ENCODE data around the gene FOXP1. TPM values are rescaled to one million over a fixed set of nuclear protein-coding genes. Genes with fewer than 3 reads are reported as not detected.

Gene FOXP1
- polyA plus RNA-seq, 1 donor (not counting 4 experiments of a cell fraction or from before 2014, with no cell fraction given) = 14.6 TPM

DNA sequence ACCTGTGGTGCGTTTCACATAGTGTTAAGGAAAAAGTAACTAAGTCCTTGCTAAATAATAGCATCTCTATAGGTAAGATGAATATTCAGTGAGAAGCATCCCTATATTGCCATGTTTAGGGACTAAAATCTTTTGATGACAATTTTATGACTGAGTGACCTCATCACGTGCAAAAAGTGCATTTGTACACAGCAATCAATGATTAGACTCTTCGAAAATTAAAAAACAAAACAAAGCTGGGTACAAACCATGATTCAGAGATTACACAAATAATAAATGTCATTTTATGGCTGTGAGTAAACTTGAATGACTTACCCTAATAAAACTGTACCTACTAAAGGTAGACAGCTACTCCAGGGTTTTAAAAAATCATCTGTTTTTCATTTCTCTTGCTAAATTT, 505.3 kb downstream of the FOXP1 start:
- no peaks in the 10 kb centered on the region for H4K20me1 ChIP-seq (ENCODE audit: control insufficient read depth, extremely low read depth, insufficient read depth, low read length)
- H3K4me3 ChIP-seq (ENCODE audit: control insufficient read depth in 2 of 3, extremely low read depth in 1 of 3, insufficient read depth in 2 of 3, low read depth in 1 of 3, low read length in 3 of 3) = no peak overlapping the region
- dilution Hi-C loops (cut with MboI; ENCODE audit: extremely low pct_ligation_motif_present, low sequenced_read_pairs) = no loop called here
- H3K79me2 ChIP-seq (ENCODE audit: control insufficient read depth, insufficient read depth, low read length) = no peaks in the 10 kb centered on the region
- H3K9me3 ChIP-seq (ENCODE audit: control insufficient read depth, low read depth, low read length) = no peaks in the 10 kb centered on the region
- no peak overlapping the region for H3K9ac ChIP-seq (ENCODE audit: control insufficient read depth, extremely low read depth, insufficient read depth, low read length)
- no peak for TF ChIP-seq EZH2 (IDR thresholded peaks at IDR 0.05; ENCODE audit: low read length)
- TF ChIP-seq, protein P1, sequence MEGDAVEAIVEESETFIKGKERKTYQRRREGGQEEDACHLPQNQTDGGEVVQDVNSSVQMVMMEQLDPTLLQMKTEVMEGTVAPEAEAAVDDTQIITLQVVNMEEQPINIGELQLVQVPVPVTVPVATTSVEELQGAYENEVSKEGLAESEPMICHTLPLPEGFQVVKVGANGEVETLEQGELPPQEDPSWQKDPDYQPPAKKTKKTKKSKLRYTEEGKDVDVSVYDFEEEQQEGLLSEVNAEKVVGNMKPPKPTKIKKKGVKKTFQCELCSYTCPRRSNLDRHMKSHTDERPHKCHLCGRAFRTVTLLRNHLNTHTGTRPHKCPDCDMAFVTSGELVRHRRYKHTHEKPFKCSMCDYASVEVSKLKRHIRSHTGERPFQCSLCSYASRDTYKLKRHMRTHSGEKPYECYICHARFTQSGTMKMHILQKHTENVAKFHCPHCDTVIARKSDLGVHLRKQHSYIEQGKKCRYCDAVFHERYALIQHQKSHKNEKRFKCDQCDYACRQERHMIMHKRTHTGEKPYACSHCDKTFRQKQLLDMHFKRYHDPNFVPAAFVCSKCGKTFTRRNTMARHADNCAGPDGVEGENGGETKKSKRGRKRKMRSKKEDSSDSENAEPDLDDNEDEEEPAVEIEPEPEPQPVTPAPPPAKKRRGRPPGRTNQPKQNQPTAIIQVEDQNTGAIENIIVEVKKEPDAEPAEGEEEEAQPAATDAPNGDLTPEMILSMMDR (optimal IDR thresholded peaks at IDR 0.05 in 1 of 3, IDR thresholded peaks at IDR 0.05 in 1 of 3, conservative IDR thresholded peaks at IDR 0.05 in 1 of 3; ENCODE audit: extremely low read depth in 1 of 3, insufficient read depth in 2 of 3, low read length in 3 of 3) = no peak
- H3K9me1 ChIP-seq (ENCODE audit: control insufficient read depth, extremely low read depth, insufficient read depth, low read length) = no peaks in the 10 kb centered on the region
- H3K27ac ChIP-seq (ENCODE audit: control insufficient read depth, insufficient read depth, low read length) = no peak overlapping the region
- no peak overlapping the region for H2AFZ ChIP-seq (ENCODE audit: control insufficient read depth, low read length)
- no peak for DNase-seq (ENCODE audit: low read depth, low spot score)
- no peak overlapping the region for H3K4me2 ChIP-seq (ENCODE audit: control insufficient read depth, extremely low read depth, insufficient read depth, low read depth, low read length)
- H3K4me1 ChIP-seq (ENCODE audit: control insufficient read depth, extremely low read depth, insufficient read depth, low read length) = no peaks in the 10 kb centered on the region
- H3K27me3 ChIP-seq (ENCODE audit: control insufficient read depth, extremely low read depth, insufficient read depth, low read length) = no peaks in the 10 kb centered on the region
- no peaks in the 10 kb centered on the region for H3K36me3 ChIP-seq (ENCODE audit: control insufficient read depth in 2 of 2, extremely low read depth in 1 of 2, insufficient read depth in 2 of 2, low read length in 2 of 2)
- FAIRE-seq = peak; percentile 53

DNA sequence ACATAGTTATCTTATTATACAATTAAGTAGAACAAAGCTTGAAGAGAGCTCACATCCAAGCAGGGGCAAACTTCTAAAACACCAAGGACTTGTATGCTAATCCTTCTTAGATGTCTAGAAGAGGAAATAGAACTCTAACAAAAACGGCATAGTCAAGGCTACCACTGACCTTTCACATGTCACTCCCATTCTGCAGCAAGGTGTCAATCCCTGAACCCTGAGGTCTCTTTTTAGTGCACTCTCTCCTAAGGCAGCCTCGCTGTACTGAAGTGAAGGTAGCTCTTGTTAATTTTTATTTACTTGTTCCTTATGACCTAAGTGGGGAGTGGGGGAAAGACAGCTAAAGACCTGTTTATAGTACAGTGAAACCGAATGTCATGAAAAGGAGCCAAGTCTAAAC, 506.5 kb downstream of the FOXP1 start:
- H3K9me1 ChIP-seq (ENCODE audit: control insufficient read depth, extremely low read depth, insufficient read depth, low read length) = no peaks in the 10 kb centered on the region
- H3K36me3 ChIP-seq (ENCODE audit: control insufficient read depth in 2 of 2, extremely low read depth in 1 of 2, insufficient read depth in 2 of 2, low read length in 2 of 2) = no peaks in the 10 kb centered on the region
- H2AFZ ChIP-seq (ENCODE audit: control insufficient read depth, low read length) = no peak overlapping the region
- no peak for DNase-seq (ENCODE audit: low read depth, low spot score)
- H3K4me1 ChIP-seq (ENCODE audit: control insufficient read depth, extremely low read depth, insufficient read depth, low read length) = no peaks in the 10 kb centered on the region
- no peaks in the 10 kb centered on the region for H3K9me3 ChIP-seq (ENCODE audit: control insufficient read depth, low read depth, low read length)
- dilution Hi-C loops (cut with MboI; ENCODE audit: extremely low pct_ligation_motif_present, low sequenced_read_pairs) = no loop called here
- H3K27me3 ChIP-seq (ENCODE audit: control insufficient read depth, extremely low read depth, insufficient read depth, low read length) = no peaks in the 10 kb centered on the region
- no peak overlapping the region for H3K9ac ChIP-seq (ENCODE audit: control insufficient read depth, extremely low read depth, insufficient read depth, low read length)
- no peak for FAIRE-seq
- H3K4me3 ChIP-seq (ENCODE audit: control insufficient read depth in 2 of 3, extremely low read depth in 1 of 3, insufficient read depth in 2 of 3, low read depth in 1 of 3, low read length in 3 of 3) = no peak overlapping the region
- TF ChIP-seq, protein P1 (optimal IDR thresholded peaks at IDR 0.05 in 1 of 3, IDR thresholded peaks at IDR 0.05 in 1 of 3, conservative IDR thresholded peaks at IDR 0.05 in 1 of 3; ENCODE audit: extremely low read depth in 1 of 3, insufficient read depth in 2 of 3, low read length in 3 of 3) = no peak
- no peak for TF ChIP-seq EZH2 (IDR thresholded peaks at IDR 0.05; ENCODE audit: low read length)
- H3K27ac ChIP-seq (ENCODE audit: control insufficient read depth, insufficient read depth, low read length) = no peak overlapping the region
- H3K4me2 ChIP-seq (ENCODE audit: control insufficient read depth, extremely low read depth, insufficient read depth, low read depth, low read length) = no peak overlapping the region
- H3K79me2 ChIP-seq (ENCODE audit: control insufficient read depth, insufficient read depth, low read length) = no peaks in the 10 kb centered on the region
- no peaks in the 10 kb centered on the region for H4K20me1 ChIP-seq (ENCODE audit: control insufficient read depth, extremely low read depth, insufficient read depth, low read length)

Data from keratinocyte (primary cell).